ENCODE data around the gene FCRL4. TPM values are rescaled to one million over a fixed set of nuclear protein-coding genes. Genes with fewer than 3 reads are reported as not detected.

Gene FCRL4
- total RNA-seq (2022; extraction: Qiagen RNA extraction; ENCODE audit: low read depth) = not detected in 5 replicates

GRCh38 chr1:157597959-157598667 is at the start of gene FCRL4:
Gene FCRL4 (minus strand): TSS chr1:157598085. CDS start chr1:157597944, 141 bp downstream.

DNA sequence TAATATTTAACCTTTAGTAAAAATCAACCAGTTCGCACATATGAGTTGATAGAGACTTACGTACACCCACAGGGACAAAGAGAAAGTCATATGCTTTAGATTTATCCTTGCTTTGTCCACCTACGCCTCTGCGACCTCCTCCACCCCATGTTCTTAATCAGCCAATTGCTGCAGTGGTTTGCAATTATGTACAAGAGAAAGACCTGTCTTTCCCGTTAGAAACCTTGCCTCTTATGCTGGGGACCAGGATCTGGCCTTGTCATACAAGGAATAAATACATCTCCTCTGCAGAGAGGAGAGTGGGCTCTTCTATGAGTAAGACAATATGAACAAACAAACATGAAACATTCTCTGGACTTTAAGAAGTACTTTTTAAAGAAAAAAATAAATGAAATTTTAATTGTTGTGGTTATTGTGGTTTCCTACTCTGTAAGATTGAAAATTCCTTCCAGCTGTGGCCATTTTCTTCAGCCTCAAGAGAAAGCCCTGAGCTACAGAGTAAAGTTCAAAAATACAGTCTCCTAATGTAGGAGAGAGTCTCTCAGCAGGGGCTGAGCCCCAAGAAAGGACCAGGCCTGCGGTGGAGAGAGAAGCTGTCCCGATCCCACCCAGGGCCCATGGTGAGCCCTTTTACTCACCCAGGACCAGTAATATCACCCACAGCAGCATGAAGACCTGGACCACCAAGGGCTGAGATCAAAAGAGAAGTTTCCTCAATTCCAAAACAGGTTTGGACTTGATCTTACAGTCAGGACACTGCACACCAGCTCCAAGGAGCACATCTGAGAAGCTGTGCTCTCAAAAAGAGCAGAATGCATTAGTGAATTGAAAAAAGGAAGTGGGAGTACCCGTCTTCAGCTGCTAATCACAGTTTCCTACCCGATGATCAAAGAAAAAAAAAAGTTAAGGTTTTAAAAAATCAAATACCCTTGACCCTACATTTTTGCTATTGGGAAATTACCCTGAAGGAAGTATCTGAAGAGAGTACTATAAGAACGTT is 45.9 kb downstream of the FCRL4 start, which contains the start of gene FCRL5:
TSS of gene FCRL5 (minus strand) at position 822 of the 1,000 bp plus-strand sequence. CDS start at position 669, 153 bp downstream.

Other genes with a start within 250 kb of the FCRL4 start
- gene FCRL5, start 45.6 kb downstream of the FCRL4 start, total RNA-seq (2022; extraction: Qiagen RNA extraction; ENCODE audit: low read depth) = not detected in 5 replicates
- gene FCRL3, start 102.7 kb upstream of the FCRL4 start, total RNA-seq (2022; extraction: Qiagen RNA extraction; ENCODE audit: low read depth) = not detected in 5 replicates
- not detected in 5 replicates for gene FCRL2, start 179.0 kb upstream of the FCRL4 start, total RNA-seq (2022; extraction: Qiagen RNA extraction; ENCODE audit: low read depth)
- gene FCRL1, start 222.0 kb upstream of the FCRL4 start, total RNA-seq (2022; extraction: Qiagen RNA extraction; ENCODE audit: low read depth) = not detected in 5 replicates
- gene CD5L, start 243.7 kb upstream of the FCRL4 start, total RNA-seq (2022; extraction: Qiagen RNA extraction; ENCODE audit: low read depth) = not detected in 5 replicates

Data from A549 treated with ZK216348 at 1 μM for 4 hours (cell line).